HG03175 (cell line): Measurements from ENCODE around the gene GOLGA8R.
"Not testable (repeated sequence)": the region's sequence is repeated elsewhere in the genome, so short reads cannot be mapped to it uniquely, and the experiment has no call there.

ENCODE experiments used
- ATAC-seq: cut with Tn5 transposase; IDR thresholded peaks from one replicate; pipeline ENCODE4 v1.9.1; 2021; ENCODE audit warnings: mild to moderate bottlenecking, moderate library complexity; ENCODE audit not compliant: unreplicated experiment

GOLGA8R gene

GRCh38 chr15:30414160-30414559 is at the start of gene GOLGA8R:
Gene GOLGA8R, minus strand, starts transcription at chr15:30414260. Its CDS starts 98 bp downstream, at chr15:30414162.
- ATAC-seq = not testable (repeated sequence)

GRCh38 chr15:30463849-30464248 is 49.8 kb upstream of the GOLGA8R start:
- ATAC-seq = not testable (repeated sequence)

- not testable (repeated sequence) for ATAC-seq
Measured at GRCh38 chr15:30462176-30462575, 48.1 kb upstream of the GOLGA8R start.

GRCh38 chr15:30452702-30453101 is 38.6 kb upstream of the GOLGA8R start:
- not testable (repeated sequence) for ATAC-seq

GRCh38 chr15:30438348-30438747 is 24.3 kb upstream of the GOLGA8R start:
- not testable (repeated sequence) for ATAC-seq

GRCh38 chr15:30435878-30436277 is 21.8 kb upstream of the GOLGA8R start:
- not testable (repeated sequence) for ATAC-seq

GRCh38 chr15:30420723-30421122 is 6.7 kb upstream of the GOLGA8R start:
- not testable (repeated sequence) for ATAC-seq

GRCh38 chr15:30407636-30408035 is 6.4 kb downstream of the GOLGA8R start:
- not testable (repeated sequence) for ATAC-seq

GRCh38 chr15:30398988-30399387 is 15.1 kb downstream of the GOLGA8R start:
- ATAC-seq = not testable (repeated sequence)

GRCh38 chr15:30393664-30393991 is 20.4 kb downstream of the GOLGA8R start:
- ATAC-seq = peak; percentile 29

- ATAC-seq = peak; percentile 58
Measured at GRCh38 chr15:30392766-30393663, 21.0 kb downstream of the GOLGA8R start, which contains the start of gene CHRFAM7A. Gene CHRFAM7A, minus strand, starts transcription at chr15:30393540. Its CDS starts 10,189 bp downstream, at chr15:30383351.

- ATAC-seq = not testable (repeated sequence)
Measured at GRCh38 chr15:30386318-30386887, 27.7 kb downstream of the GOLGA8R start.

- not testable (repeated sequence) for ATAC-seq
Measured at GRCh38 chr15:30377082-30377413, 37.0 kb downstream of the GOLGA8R start.

- not testable (repeated sequence) for ATAC-seq
Measured at GRCh38 chr15:30376375-30377081, 37.5 kb downstream of the GOLGA8R start.

- not testable (repeated sequence) for ATAC-seq
Measured at GRCh38 chr15:30375872-30376271, 38.2 kb downstream of the GOLGA8R start.

GRCh38 chr15:30374862-30375261 is 39.2 kb downstream of the GOLGA8R start:
- ATAC-seq = not testable (repeated sequence)

GRCh38 chr15:30368271-30368670 is 45.8 kb downstream of the GOLGA8R start:
- not testable (repeated sequence) for ATAC-seq

- not testable (repeated sequence) for ATAC-seq
Measured at GRCh38 chr15:30367246-30367645, 46.8 kb downstream of the GOLGA8R start.

- not testable (repeated sequence) for ATAC-seq
Measured at GRCh38 chr15:30361404-30361803, 52.7 kb downstream of the GOLGA8R start.

- ATAC-seq = not testable (repeated sequence)
Measured at GRCh38 chr15:30360990-30361389, 53.1 kb downstream of the GOLGA8R start.

GRCh38 chr15:30355043-30355442 is 59.0 kb downstream of the GOLGA8R start:
- not testable (repeated sequence) for ATAC-seq
